ENCODE results near the gene WWP2.
"Not testable (repeated sequence)": the region's sequence is repeated elsewhere in the genome, so short reads cannot be mapped to it uniquely, and the experiment has no call there.

Gene WWP2

DNA sequence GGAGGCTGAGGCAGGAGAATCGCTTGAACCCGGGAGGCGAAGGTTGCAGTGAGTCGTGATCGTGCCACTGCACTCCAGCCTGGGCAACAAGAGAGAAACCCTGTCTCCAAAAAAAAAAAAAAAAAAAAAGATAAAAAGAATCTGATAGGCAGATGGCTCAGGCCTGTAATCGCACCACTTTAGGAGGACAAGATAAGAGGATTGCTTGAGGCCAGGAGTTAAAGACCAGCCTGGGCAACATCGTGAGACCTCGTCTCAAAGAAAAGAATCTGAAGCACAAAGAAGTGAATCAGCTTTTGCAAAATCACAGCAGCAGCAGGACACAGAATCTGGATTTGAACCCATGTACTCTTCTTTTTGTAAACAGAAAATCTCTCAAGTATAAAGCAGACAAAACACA lies 15.0 kb upstream of the WWP2 start:
- no peak for DNase-seq

DNA sequence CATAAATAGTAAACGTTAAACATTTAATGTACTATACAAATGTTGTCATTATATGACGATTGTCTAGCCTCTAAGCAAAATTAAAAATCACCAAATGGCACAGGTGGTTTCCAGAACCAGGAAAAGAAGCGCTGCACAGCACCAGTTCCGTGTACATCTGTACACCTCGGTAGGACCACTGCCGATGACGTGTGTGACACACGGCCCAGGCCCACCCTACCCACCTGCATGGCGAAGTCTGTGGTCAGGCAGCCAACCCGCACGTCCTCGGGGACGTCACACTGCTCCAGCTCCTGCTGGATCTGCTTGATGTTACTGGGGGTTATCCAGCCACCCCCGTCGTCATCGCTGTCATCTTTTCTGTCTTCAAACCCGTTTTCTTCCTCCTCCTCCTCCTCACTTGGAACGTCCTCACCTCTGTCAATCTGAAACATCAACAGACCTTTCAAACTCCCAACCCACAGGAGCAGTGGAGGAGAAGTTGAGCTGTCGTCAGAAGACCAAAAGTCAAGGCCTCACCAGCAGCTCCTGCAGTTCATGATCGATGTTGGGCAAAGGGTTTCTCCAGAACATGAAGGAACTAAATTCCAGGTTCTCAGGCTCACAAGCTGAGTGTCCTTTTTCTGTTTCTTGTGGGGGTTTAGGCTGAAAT lies 13.3 kb upstream of the WWP2 start:
- no peak for DNase-seq

DNA sequence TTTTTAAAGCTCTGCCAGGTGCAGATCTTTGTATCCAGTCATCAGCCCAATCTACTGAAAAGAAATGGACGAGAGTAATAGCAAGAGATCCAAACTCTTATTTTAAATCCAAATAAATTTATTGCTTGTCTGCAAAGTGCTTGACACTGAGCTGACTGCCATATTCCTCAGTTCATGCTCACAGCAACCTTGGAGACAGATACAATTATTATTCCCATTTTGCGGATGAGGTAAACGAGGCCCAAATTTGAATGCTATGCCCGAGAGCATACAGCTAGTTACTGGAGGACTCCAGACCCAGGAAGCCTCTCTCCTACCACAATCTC lies 8.0 kb upstream of the WWP2 start:
- DNase-seq = no peak

DNA sequence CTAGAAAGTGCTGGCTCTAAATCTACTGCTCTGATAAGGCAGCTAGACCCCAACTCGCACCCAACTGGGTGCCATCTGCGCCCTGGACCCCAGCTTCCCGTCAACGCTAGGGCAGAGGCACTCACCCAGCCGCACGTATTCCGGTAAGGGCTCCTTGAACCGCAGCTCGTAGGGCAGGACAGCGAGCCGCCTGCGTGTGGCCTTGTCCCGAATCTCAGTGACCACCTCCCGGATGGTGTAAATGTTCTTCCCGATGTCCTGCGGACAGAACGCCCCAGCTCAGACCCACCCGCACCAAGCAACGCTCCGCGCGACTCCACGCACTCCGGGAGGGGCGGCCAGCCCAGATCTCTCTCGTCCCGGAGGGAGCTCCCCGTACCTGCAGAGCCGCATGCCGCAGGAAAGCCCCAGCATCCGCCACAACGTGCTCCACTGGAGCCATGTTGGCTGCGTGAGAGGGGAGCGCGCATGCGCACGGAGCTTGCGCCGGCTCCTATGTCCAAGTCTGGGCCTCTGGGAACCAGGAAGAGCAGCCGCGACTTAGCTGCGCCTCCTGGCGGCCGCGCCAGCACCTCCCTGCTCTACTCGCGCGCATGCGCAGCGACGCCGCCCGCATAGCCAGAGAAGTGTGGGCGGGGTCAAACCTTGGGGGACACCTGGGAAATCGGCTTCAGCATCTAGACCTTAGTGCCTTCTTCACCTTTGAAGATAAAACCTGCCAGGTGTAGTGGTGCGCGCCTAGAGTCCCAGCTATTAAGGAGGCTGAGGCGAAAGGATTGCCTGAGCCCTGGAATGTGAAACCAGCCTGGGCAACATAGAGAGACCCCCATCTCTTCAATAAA lies 7.4 kb upstream of the WWP2 start, which contains the start of gene NOB1:
TSS of gene NOB1 (minus strand) at position 458 of the 842 bp plus-strand sequence. CDS start at position 442, 16 bp downstream.
- DNase-seq = peak; percentile 58 to 94

DNA sequence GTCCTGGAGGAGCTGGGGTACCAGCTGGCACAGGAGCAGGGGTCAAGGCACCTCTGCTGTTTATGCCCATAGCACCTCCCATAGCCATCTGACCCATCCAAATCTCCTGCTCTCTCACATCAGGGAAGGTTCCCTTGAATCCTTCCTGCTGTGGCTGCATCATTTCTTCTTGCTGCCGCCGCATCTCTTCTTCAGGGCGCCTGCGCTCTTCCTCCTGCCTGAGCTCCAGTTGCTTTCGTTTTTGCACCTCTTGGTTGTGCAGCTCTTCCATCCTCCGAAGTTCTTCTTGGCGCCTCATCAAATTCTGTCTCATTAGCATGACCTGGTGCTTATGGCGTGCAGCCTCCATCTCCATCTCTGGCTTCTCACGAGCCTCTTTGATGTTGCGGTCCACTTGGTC lies 5.4 kb upstream of the WWP2 start:
- DNase-seq = no peak

DNA sequence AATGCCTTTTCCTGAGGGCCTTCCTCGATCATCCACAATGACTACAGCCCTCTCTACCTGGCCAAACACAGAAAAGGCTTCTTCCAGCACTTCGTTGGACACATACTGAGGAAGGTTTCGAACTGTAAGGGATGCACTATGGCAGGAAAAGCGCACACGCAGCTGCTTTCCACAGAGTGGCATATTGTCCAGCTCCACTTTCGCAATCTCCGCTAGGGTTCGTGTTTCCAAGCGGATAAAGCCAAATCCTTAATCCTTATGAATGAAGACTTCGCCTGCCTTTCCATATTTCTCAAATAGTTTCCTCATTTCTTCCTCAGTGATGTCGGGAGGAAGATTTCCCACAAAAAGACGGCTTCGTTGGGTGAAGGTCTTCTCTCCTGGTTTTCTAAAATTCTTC lies 4.8 kb upstream of the WWP2 start:
- DNase-seq = not testable (repeated sequence)

DNA sequence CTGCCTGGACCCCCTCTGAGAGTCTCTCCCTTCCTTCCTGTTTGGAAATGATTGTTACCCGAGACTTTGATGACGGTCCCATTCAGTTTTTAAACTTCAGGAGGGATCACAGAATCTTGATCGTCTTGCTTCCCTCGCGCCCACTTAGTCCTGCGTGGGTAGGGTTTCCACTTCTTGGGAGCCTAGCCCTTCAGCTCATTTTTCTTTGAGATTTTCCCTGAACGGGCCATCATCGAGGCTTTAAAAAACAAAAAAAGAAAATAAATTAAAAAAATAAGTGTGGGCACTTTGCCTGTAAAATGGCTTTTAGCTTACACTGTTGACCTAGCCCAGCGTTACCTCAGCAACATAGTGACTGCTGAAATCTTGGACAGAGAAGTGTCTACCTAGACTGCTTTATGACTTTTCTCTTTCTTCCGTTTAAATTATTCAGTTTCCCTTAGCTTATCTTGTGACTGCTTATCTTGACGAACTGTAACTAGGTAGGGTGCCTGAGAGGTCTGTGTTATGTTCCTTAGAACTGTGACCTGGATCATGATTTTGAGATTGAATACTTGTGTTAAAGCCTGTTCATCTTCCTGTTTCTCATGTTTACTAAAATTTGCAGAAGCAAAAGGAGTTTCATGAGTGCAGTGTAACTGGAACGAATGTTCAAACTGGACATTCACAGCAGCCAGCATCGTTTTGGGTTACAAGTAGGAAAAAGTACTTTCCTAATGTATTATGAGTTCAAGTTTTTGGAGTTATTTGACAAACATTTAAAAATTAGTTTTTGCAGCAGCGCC lies 874 bp downstream of the WWP2 start:
- no peak for DNase-seq

DNA sequence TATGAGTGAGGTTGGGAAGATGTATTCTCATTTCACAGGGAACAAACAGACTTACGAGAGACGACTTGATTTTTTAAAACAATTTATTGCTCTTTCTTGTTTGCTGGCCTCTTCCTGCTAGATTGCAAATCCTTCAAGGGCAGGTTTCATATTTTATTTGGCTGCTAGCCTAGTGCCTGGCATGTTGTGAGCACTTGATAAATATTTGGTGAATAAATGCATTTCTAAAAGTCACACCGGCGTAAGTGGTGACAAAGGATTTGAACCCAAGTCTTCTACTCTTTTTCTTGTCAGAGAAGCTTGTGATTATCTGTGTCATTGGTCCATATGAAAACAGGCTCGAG lies 1.4 kb downstream of the WWP2 start:
- no peak for DNase-seq

DNA sequence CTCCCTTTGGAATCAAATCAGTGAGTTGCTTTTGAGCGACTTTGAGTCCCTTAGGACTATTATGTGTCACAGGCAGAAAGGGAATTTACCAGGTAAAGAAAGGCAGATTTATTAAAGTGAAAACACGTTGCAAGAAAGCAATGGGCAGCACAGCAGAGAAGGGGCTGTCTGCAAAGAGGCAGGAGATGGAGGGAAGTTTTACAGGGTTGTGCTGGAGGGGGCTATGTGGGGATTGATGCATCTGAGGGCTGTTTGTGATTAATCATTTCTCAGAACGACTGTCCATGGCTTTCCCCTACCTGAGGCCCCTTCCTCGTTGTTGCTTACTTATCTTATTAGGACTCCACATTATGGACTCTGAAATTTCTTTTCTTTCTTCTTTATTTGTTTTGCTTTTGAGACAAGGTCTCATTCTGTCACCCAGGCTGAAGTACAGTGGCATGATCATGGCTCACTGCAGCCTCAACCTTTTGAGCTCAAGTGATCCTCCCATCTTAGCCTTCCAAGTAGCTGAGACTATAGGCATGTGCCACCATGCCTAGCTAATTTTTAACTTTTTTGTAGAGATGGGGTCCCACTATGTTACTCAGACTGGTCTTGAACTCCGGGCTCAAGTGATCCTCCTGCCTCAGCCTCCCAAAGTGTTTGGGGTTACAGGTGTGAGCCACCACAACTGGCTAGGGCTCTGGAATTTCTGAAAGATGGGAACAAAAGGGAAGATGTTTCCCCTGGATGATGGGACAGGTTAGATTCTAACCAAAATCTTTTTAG lies 5.5 kb downstream of the WWP2 start:
- no peak for DNase-seq

DNA sequence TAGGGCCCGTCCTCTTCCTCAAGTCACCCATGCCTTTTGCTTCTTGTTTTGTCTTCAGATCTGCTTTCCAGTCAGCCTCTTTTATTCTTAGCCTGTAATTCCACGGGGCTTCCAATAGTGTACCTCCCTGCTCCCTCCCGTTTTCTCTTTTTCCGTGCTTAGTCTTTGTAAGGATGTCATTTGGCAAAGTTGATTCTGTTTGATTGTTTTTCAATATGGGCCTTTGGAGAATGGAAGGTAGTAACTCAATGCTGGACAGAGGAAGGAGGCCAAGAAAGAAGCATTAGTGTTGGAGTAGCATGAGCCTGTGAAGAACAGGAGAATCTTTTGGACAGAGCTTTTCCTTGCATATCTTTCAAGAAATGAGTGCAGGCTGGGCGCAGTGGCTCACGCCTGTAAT lies 6.5 kb downstream of the WWP2 start:
- DNase-seq = no peak

DNA sequence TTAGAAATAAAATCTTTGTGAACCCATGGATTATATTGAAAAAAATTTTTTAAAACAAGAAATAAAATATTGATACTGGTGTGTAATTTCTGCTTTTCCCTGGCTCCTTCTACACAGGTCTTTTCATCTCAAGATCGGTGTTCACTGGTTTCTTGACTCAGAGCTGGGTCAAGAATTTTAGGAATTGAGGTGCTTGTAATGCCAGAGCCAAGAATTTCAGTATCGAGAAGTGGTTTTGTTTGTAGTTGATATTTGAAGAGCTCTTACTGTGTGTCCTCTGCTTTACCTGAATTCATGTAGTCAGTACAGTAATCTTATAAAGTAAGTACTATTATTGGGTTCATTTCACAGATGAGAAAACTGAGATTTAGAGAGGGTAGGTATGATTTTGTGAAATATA lies 7.3 kb downstream of the WWP2 start:
- no peak for DNase-seq

DNA sequence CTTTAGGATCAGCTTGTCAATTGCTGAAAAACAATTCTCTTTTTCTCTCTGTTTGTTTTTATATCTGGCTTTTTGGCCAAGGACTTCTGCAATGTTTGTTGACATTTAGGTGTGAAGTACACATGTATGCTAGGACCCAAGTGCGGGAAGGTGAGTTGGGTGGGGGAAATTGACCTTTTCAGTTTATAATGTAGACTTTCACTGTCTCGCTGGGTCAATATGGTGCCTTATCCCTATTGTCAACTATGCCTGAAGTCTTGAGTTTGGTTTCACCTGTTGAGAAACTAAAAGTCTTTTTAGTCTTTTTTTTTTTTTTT lies 9.5 kb downstream of the WWP2 start:
- no peak for DNase-seq

DNA sequence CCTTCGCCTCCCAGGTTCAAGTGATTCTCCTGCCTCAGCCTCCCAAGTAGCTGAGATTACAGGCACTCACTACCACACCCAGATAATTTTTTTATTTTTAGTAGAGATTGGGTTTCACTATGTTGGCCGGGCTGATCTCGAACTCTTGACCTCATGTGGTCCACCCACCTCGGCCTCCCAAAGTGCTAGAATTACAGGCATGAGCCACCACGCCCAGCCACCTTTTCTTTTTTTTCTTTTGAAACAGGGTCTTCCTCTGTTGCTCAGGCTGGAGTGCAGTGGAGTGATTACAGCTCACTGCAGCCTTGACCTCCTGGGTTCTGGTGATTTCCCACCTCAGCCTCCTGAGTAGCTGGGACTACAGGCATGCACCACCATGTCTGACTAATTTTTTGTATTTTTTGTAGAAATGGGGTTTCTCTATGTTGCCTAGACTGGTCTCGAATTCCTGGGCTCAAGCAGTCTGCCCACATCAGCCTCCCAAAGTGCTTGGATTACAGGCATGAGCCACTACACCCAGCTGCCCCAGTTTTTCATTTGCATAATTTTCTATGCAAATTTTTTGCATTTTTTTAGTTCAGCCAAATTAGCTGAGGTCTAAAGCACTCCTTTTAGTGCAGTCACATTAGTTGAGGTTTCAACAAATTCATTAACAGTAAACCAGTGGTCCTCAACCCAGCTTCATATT lies 11.3 kb downstream of the WWP2 start:
- no peak for DNase-seq

DNA sequence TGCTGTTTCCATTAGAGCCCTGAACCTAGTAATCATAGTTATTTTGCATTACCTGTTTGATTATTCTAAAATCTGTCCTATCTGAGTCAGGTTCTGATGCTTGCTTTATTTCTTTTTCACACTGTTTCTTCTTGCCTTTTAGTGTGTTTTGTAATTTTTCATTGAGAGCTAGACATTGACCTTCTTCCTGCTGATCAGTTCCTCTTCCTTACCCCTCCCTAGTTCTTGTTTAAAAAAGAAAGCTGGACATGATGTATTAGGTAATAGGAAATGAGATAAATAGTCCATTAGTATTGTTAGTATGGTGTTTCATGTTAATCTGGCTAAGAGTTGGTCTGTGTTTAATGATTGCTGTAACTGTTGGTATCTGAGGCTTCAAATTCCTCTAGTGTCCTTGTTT lies 13.4 kb downstream of the WWP2 start:
- no peak for DNase-seq

DNA sequence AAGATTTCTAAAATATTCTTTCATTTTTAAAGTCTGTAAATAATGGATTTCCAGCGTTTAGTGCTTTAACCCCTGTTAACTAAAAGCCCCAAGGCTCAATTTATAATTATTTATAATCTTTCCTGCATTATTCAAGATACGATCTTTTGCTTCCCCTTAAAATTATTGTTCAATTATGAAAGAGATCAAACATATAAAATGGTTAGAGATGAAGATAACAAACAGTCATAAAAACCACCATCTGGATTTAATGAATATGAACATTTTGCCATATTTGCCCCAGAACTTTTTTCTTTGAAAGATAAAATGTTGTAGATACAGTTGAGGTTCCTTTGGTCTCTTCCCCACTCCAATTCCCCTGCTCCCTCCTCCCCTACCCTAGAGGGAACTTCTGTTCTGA lies 17.6 kb downstream of the WWP2 start:
- no peak for DNase-seq

DNA sequence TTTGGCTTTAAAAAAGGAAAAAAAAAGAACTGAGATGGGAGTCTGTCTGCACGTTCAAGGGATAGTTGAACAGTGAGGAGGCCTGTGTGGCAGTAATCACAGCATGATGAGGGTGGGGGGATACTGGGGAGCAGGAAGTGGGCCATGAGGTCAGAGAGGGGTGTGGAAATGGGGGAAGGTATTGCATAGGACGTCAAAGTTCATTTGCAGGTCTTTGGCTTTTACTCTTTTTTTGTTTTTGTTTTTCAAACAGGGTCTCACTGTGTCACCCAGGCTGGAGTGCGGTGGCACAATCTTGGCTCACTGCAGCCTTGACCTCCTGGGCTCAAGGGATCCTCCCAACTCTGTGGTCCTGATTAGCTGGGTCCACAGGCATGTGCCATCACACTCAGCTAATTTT lies 19.0 kb downstream of the WWP2 start:
- no peak for DNase-seq

DNA sequence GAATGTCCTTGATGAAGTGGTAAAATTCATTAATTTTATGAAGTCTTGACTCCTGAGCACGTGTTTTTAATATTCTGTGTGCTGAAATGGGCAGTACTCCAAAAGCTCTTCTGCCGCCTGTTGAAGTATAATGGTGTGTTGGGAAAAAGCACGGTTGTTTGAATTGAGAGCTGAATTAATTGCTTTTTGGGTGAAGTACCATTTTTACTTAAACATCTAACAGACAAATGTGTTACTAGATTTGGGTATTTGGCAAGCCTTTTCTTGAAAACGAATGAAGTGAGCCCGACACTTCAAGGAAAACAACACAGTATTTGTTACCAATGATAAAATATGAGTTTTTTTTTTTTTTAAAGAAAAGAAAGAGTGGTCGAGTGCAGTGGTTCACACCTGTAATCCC lies 22.5 kb downstream of the WWP2 start:
- DNase-seq = no peak

DNA sequence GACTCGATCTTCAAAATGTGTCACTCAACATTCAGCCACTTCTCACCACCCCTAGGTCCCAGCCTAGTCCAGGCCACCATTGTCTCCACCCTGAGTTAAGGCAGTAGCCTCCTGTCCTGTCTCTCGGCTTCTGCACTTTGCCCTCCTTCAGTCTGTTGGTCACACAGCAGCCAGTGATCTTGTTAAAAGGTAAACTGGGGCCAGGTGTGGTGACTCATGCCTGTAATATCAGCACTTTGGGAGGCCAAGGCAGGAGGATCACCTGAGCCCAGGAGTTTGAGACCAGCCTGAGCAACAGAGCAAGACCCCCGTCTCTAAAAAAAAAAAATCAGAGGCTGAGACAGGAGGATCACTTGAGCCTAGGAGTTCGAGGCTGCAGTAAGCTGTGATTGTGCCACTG lies 25.8 kb downstream of the WWP2 start:
- DNase-seq = no peak

DNA sequence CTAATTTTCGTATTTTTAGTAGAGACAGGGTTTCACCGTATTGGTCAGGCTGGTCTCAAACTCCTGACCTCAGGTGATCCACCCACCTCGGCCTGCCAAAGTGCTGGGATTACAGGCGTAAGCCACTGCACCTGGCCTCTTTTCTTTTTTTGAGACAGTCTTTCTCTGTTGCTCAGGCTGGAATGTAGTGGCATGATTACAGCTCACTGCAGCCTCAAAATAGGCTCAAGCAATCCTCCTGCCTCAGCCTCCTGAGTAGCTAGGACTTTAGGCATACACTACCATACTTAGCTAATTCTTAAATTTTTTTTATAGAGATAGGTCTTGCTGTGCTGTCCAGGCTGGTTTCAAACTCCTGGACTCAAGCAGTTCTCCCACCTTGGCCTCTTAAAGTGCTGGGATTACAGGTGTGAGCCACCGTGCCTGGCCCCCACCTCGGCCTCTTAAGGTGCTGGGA lies 29.3 kb downstream of the WWP2 start:
- DNase-seq = not testable (repeated sequence)

DNA sequence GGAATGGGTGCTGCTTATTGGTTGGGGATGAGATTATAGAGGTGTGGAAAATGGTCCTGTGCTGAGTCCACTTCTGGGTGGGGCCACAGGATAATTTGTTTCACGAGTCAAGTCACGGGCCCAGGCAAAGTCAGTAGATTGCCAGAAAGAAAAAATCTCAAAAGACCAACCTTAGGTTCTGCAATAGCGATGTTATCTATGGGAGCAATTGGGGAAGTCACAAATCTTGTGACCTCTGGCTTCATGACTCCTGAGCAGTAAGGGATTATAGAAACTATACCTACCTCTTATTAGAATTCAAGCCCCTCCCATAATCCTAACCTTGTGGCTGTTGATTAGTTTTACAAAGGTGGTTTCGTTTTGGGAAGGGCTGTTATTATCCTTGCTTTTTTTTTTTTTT lies 31.4 kb downstream of the WWP2 start:
- no peak for DNase-seq

DNA sequence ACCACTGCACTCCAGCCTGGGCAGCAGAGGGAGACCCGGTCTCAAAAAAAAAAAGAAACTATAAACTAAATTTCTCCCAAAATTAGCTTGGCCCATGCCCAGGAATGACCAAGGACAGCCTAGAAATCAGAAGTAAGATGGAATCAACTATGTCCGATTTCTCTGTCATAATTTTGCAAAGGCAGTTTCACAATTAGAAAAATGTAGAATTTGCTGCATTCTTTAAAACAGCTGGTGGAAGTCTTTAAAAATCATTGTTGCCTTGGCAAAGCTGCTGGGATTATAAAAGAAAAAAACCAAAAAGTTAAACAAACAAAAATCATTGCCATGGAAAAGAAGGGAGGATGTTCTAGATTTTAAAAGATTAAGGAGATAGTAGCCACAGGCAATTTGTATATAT lies 32.4 kb downstream of the WWP2 start:
- no peak for DNase-seq

DNA sequence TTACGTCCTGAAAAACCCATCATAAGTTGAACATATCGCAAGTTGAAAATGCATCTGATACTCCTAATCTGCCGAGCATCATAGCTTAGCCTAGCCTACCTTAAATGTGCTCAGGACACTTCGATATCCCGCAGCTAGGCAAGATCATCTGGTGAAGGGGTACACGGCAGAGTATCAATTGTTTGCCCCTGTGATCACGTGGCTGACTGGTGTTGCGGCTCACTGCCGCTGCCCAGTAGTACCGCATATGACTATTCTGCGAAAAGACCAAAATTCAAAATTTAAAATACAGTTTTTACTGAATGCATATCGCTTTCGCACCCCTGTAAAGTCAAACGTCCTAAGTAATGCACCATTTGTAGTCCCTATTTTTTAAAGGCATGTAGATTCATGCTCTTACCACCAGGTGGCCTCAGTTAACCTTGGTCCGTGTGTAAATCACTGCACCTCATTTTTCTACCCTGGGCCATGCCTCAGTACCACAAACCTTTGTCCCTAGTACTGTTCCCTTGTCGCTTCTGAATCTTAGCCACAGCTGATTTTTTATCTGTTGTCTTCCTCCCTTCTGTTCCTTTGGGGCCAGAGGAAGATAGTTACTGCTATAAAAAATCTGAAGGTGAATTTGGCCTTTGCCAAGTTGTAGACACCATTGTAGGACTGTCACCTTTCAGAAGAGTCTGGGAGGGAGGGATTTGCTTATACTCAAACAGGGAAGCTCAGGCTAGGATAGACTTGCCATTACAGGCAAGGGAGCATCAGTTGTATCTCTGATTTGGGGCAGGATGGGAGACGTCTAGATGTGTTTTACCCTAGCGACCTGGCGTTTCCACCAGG lies 34.4 kb downstream of the WWP2 start:
- DNase-seq = peak; percentile 5 to 56
